ENCODE data around the gene NCAN. TPM values are rescaled to one million over a fixed set of nuclear protein-coding genes. Genes with fewer than 3 reads are reported as not detected.
A peak's percentile ranks its signal among the peaks of the same experiment; 100 is the strongest.

The NCAN gene
- total RNA-seq, 1 donor from 2014 or later: 0.02 TPM

DNA sequence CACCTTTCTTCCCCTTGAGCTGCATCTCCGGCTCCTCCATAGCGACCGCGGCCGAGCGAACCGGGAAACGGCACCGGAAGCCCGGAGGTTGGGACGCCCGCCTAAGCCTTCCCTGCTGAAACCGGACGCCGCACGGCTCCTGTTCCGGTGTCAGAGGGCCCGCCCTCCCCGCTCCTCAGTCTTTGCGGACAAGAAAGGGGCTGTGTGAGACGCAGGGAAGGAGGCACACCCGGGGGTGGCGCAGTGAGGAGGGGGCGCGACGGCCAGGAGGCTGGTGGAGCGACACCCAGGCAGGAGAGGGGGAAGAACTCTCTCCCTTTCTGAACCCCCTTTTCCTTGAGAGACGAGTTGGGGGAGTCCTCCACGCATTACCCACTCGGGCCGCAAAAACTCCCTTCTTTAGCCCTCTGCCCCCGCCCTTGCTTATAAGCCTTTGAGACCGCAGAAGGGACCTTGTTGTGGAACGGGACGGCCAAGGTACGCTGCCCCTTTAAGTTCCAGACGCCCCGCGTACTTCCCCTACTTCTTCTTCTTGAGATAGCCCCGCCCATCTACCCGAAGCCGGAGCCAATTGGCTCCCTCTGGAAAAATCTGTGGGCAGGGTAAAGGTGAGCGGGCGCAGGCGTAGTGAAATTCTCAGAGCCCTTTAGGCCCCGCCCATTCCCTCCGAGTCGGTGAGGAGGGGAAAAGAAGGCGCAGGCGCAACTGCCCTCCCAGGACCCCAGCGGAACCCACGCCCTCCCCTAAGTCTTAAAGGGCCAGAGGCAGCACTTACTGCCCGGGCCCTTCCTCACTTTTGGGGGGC lies 19.5 kb upstream of the NCAN start, which contains the start of the genes BORCS8 and RFXANK:
Gene BORCS8 (minus strand): TSS at position 75 of the 805 bp plus-strand sequence. CDS start 35 bp downstream, at position 40.
Gene RFXANK (plus strand): TSS at position 181 of the 805 bp plus-strand sequence. CDS start 1,689 bp downstream, outside the sequence.
- H3K27me3 Mint-ChIP-seq (ENCODE audit: low read depth): no peaks in the 10 kb centered on the region
- peak within 1 kb of the TSS; percentile 98 for H3K4me3 Mint-ChIP-seq
- TF ChIP-seq, protein P1, sequence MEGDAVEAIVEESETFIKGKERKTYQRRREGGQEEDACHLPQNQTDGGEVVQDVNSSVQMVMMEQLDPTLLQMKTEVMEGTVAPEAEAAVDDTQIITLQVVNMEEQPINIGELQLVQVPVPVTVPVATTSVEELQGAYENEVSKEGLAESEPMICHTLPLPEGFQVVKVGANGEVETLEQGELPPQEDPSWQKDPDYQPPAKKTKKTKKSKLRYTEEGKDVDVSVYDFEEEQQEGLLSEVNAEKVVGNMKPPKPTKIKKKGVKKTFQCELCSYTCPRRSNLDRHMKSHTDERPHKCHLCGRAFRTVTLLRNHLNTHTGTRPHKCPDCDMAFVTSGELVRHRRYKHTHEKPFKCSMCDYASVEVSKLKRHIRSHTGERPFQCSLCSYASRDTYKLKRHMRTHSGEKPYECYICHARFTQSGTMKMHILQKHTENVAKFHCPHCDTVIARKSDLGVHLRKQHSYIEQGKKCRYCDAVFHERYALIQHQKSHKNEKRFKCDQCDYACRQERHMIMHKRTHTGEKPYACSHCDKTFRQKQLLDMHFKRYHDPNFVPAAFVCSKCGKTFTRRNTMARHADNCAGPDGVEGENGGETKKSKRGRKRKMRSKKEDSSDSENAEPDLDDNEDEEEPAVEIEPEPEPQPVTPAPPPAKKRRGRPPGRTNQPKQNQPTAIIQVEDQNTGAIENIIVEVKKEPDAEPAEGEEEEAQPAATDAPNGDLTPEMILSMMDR (IDR thresholded peaks at IDR 0.05; ENCODE audit: unreplicated experiment): no peak
- DNase-seq (ENCODE audit: low spot score in 2 of 2, unreplicated experiment in 2 of 2): peak; percentile 97 to 99
- H3K36me3 Mint-ChIP-seq: peaks cover 6% of the 10 kb centered on the region
- H3K9me3 Mint-ChIP-seq: no peaks in the 10 kb centered on the region
- peaks cover 31% of the 10 kb centered on the region for H3K4me1 Mint-ChIP-seq
- peak within 1 kb of the TSS; percentile 99 for H3K27ac Mint-ChIP-seq

DNA sequence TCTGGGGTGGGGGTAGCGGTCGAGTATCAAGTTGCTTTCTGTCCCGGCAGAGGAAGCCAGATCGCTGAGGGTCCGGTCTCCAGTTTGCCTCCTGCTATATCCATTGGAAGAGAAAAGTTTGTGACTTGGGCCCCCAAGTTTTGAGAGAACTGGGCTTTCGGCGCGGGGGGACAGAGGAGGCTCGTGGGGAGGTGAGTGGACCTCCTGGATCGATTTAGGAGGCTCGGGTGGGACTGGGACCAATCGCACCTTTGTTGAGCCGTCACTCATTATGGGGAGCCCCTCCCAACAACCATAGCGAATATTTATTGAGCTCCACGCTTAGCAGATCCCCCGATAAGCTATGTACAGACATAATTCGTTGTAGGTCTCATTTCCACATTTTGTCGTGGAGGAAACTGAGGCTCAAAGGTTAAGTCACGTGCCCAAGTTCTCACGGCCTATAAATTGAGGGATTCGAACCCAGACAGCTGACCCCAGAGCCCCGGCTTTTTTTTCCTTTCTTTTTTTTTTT lies 18.8 kb upstream of the NCAN start:
- Mint-ChIP-seq H3K4me1 (peaks cover 31% of the 10 kb centered on the region), H3K36me3 (peaks cover 7% of the 10 kb centered on the region), H3K27me3 (ENCODE audit: low read depth) (no peaks in the 10 kb centered on the region), H3K4me3 (peak overlapping the region; percentile 98), H3K27ac (peak overlapping the region; percentile 99), H3K9me3 (no peaks in the 10 kb centered on the region)
- DNase-seq (ENCODE audit: low spot score in 2 of 2, unreplicated experiment in 2 of 2): no peak
- TF ChIP-seq, protein P1 (IDR thresholded peaks at IDR 0.05; ENCODE audit: unreplicated experiment): no peak

DNA sequence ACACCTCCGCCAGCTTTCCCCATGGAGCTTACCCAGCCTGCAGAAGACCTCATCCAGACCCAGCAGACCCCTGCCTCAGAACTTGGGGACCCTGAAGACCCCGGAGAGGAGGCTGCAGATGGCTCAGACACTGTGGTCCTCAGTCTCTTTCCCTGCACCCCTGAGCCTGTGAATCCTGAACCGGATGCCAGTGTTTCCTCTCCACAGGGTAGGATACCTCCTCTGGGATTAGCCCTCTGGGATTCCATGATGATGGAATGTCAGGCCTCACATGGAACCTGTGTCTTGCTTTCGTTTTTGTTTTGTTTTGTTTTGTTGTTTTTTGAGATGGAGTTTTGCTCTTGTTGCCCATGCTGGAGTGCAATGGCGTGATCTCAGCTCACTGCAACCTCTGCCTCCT lies 17.8 kb upstream of the NCAN start:
- Mint-ChIP-seq H3K4me1 (peaks cover 31% of the 10 kb centered on the region), H3K9me3 (no peaks in the 10 kb centered on the region), H3K4me3 (peak overlapping the region; percentile 98), H3K27ac (peak overlapping the region; percentile 69), H3K36me3 (peaks cover 16% of the 10 kb centered on the region), H3K27me3 (ENCODE audit: low read depth) (no peaks in the 10 kb centered on the region)
- TF ChIP-seq, protein P1 (IDR thresholded peaks at IDR 0.05; ENCODE audit: unreplicated experiment): no peak
- no peak for DNase-seq (ENCODE audit: low spot score in 2 of 2, unreplicated experiment in 2 of 2)

DNA sequence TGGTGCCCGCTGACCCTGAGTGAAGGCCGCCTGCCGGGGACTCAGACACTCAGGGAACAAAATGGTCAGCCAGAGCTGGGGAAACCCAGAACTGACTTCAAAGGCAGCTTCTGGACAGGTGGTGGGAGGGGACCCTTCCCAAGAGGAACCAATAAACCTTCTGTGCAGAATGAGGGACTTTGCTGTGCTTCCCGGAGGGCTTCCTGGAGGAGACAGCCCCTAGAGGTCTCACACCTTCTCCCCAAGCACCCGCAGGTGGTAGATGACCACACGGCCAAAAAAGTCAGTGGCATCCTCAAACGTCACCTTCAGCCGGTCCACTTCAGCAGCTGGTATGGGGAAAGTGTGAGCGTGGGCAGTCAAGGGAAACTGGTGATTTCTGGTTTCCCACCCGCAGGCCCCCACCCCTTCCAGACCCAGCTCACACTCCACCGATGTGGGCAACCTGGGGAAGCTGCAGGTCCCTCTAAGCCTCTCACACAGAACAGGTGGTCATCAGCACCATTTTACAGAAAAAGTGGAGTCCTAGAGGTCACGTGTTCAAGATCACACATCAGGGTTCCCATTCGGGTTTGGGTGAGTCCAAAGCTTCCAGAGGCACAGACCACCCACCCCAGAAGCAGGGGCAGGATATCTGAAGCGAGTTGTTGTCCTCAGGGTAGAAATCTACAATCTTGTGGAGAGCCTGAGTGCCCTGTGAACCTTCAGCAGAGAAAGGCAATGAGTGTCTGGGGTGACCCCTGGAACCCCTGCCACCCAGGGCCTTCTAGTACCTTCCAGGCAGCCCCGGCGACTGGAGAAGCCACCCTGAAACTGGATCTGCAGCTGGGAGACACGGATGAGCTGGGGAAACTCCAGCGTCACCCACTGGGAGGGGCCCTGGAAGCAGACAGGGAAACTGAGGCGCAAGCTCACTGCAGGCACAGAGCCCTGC lies 9.8 kb upstream of the NCAN start:
- H3K27ac Mint-ChIP-seq: peak overlapping the region; percentile 56
- TF ChIP-seq, protein P1 (IDR thresholded peaks at IDR 0.05; ENCODE audit: unreplicated experiment): no peak
- H3K36me3 Mint-ChIP-seq: peaks cover 19% of the 10 kb centered on the region
- DNase-seq (ENCODE audit: low spot score in 2 of 2, unreplicated experiment in 2 of 2): no peak
- peak overlapping the region; percentile 79 for H3K4me3 Mint-ChIP-seq
- H3K27me3 Mint-ChIP-seq (ENCODE audit: low read depth): peaks cover 19% of the 10 kb centered on the region
- H3K9me3 Mint-ChIP-seq: no peaks in the 10 kb centered on the region
- H3K4me1 Mint-ChIP-seq: peaks cover 12% of the 10 kb centered on the region

DNA sequence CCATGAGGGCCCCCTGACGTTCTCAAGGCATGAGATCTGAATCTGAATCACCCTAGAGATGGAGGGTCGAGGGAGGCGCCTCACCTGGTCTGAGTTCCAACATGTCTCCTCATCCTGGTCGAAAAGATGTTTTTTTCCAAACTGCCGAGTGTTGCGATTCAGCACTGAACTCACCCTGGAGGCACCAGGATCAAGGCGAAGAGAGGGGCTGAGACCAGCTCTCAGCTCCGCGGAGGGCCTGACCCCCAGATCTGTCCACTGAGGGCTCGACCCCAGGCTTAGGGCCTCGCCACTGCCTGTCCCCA lies 9.1 kb upstream of the NCAN start:
- H3K9me3 Mint-ChIP-seq: no peaks in the 10 kb centered on the region
- peaks cover 12% of the 10 kb centered on the region for H3K4me1 Mint-ChIP-seq
- TF ChIP-seq, protein P1 (IDR thresholded peaks at IDR 0.05; ENCODE audit: unreplicated experiment): no peak
- H3K27me3 Mint-ChIP-seq (ENCODE audit: low read depth): peaks cover 26% of the 10 kb centered on the region
- peak overlapping the region; percentile 79 for H3K4me3 Mint-ChIP-seq
- peak overlapping the region; percentile 86 for H3K27ac Mint-ChIP-seq
- peaks cover 19% of the 10 kb centered on the region for H3K36me3 Mint-ChIP-seq
- no peak for DNase-seq (ENCODE audit: low spot score in 2 of 2, unreplicated experiment in 2 of 2)

Data from mesothelial cell of epicardium (in vitro differentiated cells).